Activated T-helper 17 cell treated with anti-CD3 and anti-CD28 coated beads, Interleukin-2, amount 50 U/mL, for 72 hours (primary cell): ENCODE measurements around the gene RSU1. TPM values are rescaled to one million over a fixed set of nuclear protein-coding genes. Genes with fewer than 3 reads are reported as not detected.

ENCODE experiments used
- ATAC-seq: fragments of 150-1000 bp; cut with Tn5 transposase; replicated peaks from 2 replicates; pipeline ENCODE4 v1.10.0; 2021; ENCODE audit warnings: mild to moderate bottlenecking, moderate library complexity
- H3K27ac Mint-ChIP-seq: one replicate; pipeline ENCODE4 v1.8.0; 2022; ENCODE audit warnings: mixed read lengths
- H3K27me3 Mint-ChIP-seq: one replicate; pipeline ENCODE4 v1.8.0; 2022; ENCODE audit warnings: mixed read lengths
- H3K36me3 Mint-ChIP-seq: one replicate; pipeline ENCODE4 v1.8.0; 2022; ENCODE audit warnings: low read depth, mild to moderate bottlenecking, mixed read lengths
- H3K4me1 Mint-ChIP-seq: one replicate; pipeline ENCODE4 v1.8.0; 2022; ENCODE audit warnings: mixed read lengths
- H3K4me3 Mint-ChIP-seq: one replicate; pipeline ENCODE4 v1.8.0; 2022; ENCODE audit warnings: mild to moderate bottlenecking, mixed read lengths
- H3K9me3 Mint-ChIP-seq: one replicate; pipeline ENCODE4 v1.8.0; 2022; ENCODE audit warnings: mixed read lengths
- total RNA-seq, 2 donors: library from RNA; stranded (reverse); gene quantifications; one replicate each; pipeline ENCODE4 v1.2.3, GENCODE V29; 2022

The RSU1 gene
- total RNA-seq, 2 donors from 2014 or later, result 56.1 to 87.8 TPM

- no peaks in the 10 kb centered on the region for H3K27me3 Mint-ChIP-seq
- H3K4me3 Mint-ChIP-seq, result no peak overlapping the region
- no peak for ATAC-seq
- peaks cover 56% of the 10 kb centered on the region for H3K36me3 Mint-ChIP-seq
- peaks cover 10% of the 10 kb centered on the region for H3K9me3 Mint-ChIP-seq
- H3K4me1 Mint-ChIP-seq, result peaks cover 4% of the 10 kb centered on the region
- H3K27ac Mint-ChIP-seq, result no peak overlapping the region
Observed at GRCh38 chr10:16717622-16718395, 99.4 kb downstream of the RSU1 start.

GRCh38 chr10:16716051-16716450, 101.2 kb downstream of the RSU1 start:
- Mint-ChIP-seq H3K4me3 (no peak overlapping the region), H3K27ac (no peak overlapping the region), H3K9me3 (peaks cover 18% of the 10 kb centered on the region), H3K27me3 (no peaks in the 10 kb centered on the region), H3K4me1 (no peaks in the 10 kb centered on the region), H3K36me3 (peaks cover 41% of the 10 kb centered on the region)
- no peak for ATAC-seq

GRCh38 chr10:16713290-16713689, 103.9 kb downstream of the RSU1 start:
- H3K36me3 Mint-ChIP-seq, result peaks cover 22% of the 10 kb centered on the region
- no peak overlapping the region for H3K27ac Mint-ChIP-seq
- no peak for ATAC-seq
- peaks cover 18% of the 10 kb centered on the region for H3K9me3 Mint-ChIP-seq
- H3K27me3 Mint-ChIP-seq, result no peaks in the 10 kb centered on the region
- no peak overlapping the region for H3K4me3 Mint-ChIP-seq
- no peaks in the 10 kb centered on the region for H3K4me1 Mint-ChIP-seq

GRCh38 chr10:16712883-16713282, 104.3 kb downstream of the RSU1 start:
- no peak overlapping the region for H3K27ac Mint-ChIP-seq
- peaks cover 22% of the 10 kb centered on the region for H3K36me3 Mint-ChIP-seq
- peaks cover 18% of the 10 kb centered on the region for H3K9me3 Mint-ChIP-seq
- no peak overlapping the region for H3K4me3 Mint-ChIP-seq
- ATAC-seq, result no peak
- H3K27me3 Mint-ChIP-seq, result no peaks in the 10 kb centered on the region
- H3K4me1 Mint-ChIP-seq, result no peaks in the 10 kb centered on the region

- H3K4me1 Mint-ChIP-seq, result no peaks in the 10 kb centered on the region
- H3K27ac Mint-ChIP-seq, result no peak overlapping the region
- ATAC-seq, result no peak
- H3K27me3 Mint-ChIP-seq, result no peaks in the 10 kb centered on the region
- no peaks in the 10 kb centered on the region for H3K9me3 Mint-ChIP-seq
- H3K36me3 Mint-ChIP-seq, result peaks cover 4% of the 10 kb centered on the region
- H3K4me3 Mint-ChIP-seq, result no peak overlapping the region
Observed at GRCh38 chr10:16700331-16700730, 116.9 kb downstream of the RSU1 start.

- Mint-ChIP-seq H3K36me3 (peaks cover 11% of the 10 kb centered on the region), H3K4me3 (no peak overlapping the region), H3K9me3 (no peaks in the 10 kb centered on the region), H3K27me3 (no peaks in the 10 kb centered on the region), H3K27ac (no peak overlapping the region), H3K4me1 (no peaks in the 10 kb centered on the region)
- no peak for ATAC-seq
Observed at GRCh38 chr10:16699435-16700057, 117.7 kb downstream of the RSU1 start.

- no peaks in the 10 kb centered on the region for H3K9me3 Mint-ChIP-seq
Observed at GRCh38 chr10:16698461-16698860, 118.8 kb downstream of the RSU1 start.

GRCh38 chr10:16690417-16690816, 126.8 kb downstream of the RSU1 start:
- no peak overlapping the region for H3K4me3 Mint-ChIP-seq
- no peaks in the 10 kb centered on the region for H3K4me1 Mint-ChIP-seq
- no peaks in the 10 kb centered on the region for H3K9me3 Mint-ChIP-seq
- H3K27ac Mint-ChIP-seq, result no peak overlapping the region
- H3K27me3 Mint-ChIP-seq, result no peaks in the 10 kb centered on the region
- ATAC-seq, result no peak
- H3K36me3 Mint-ChIP-seq, result peaks cover 59% of the 10 kb centered on the region

More at GRCh38 chr10:16698461-16698860, 118.8 kb downstream of the RSU1 start:
- H3K27ac Mint-ChIP-seq, result no peak overlapping the region
- no peaks in the 10 kb centered on the region for H3K27me3 Mint-ChIP-seq
- ATAC-seq, result no peak
- H3K4me1 Mint-ChIP-seq, result no peaks in the 10 kb centered on the region
- peaks cover 22% of the 10 kb centered on the region for H3K36me3 Mint-ChIP-seq
- no peak overlapping the region for H3K4me3 Mint-ChIP-seq

- Mint-ChIP-seq H3K36me3 (peaks cover 52% of the 10 kb centered on the region), H3K27ac (no peak overlapping the region), H3K27me3 (no peaks in the 10 kb centered on the region), H3K9me3 (no peaks in the 10 kb centered on the region), H3K4me1 (no peaks in the 10 kb centered on the region), H3K4me3 (no peak overlapping the region)
- no peak for ATAC-seq
Observed at GRCh38 chr10:16689696-16690095, 127.5 kb downstream of the RSU1 start.

- H3K9me3 Mint-ChIP-seq, result no peaks in the 10 kb centered on the region
- peaks cover 51% of the 10 kb centered on the region for H3K36me3 Mint-ChIP-seq
- no peaks in the 10 kb centered on the region for H3K27me3 Mint-ChIP-seq
- ATAC-seq, result no peak
- H3K4me3 Mint-ChIP-seq, result no peak overlapping the region
- no peaks in the 10 kb centered on the region for H3K4me1 Mint-ChIP-seq
- no peak overlapping the region for H3K27ac Mint-ChIP-seq
Observed at GRCh38 chr10:16689227-16689626, 128.0 kb downstream of the RSU1 start.

GRCh38 chr10:16686054-16686902, 130.9 kb downstream of the RSU1 start:
- Mint-ChIP-seq H3K4me3 (no peak overlapping the region), H3K9me3 (no peaks in the 10 kb centered on the region), H3K27ac (no peak overlapping the region), H3K4me1 (no peaks in the 10 kb centered on the region), H3K27me3 (no peaks in the 10 kb centered on the region), H3K36me3 (peaks cover 28% of the 10 kb centered on the region)
- ATAC-seq, result no peak

GRCh38 chr10:16685551-16685950, 131.7 kb downstream of the RSU1 start:
- Mint-ChIP-seq H3K27ac (no peak overlapping the region), H3K4me1 (no peaks in the 10 kb centered on the region), H3K4me3 (no peak overlapping the region), H3K9me3 (no peaks in the 10 kb centered on the region), H3K36me3 (peaks cover 24% of the 10 kb centered on the region), H3K27me3 (no peaks in the 10 kb centered on the region)
- ATAC-seq, result no peak

- H3K9me3 Mint-ChIP-seq, result no peaks in the 10 kb centered on the region
- peak; percentile 65 for ATAC-seq
- no peak overlapping the region for H3K4me3 Mint-ChIP-seq
- H3K27me3 Mint-ChIP-seq, result no peaks in the 10 kb centered on the region
- H3K27ac Mint-ChIP-seq, result no peak overlapping the region
- H3K36me3 Mint-ChIP-seq, result peaks cover 40% of the 10 kb centered on the region
- peaks cover 6% of the 10 kb centered on the region for H3K4me1 Mint-ChIP-seq
Observed at GRCh38 chr10:16681521-16681920, 135.7 kb downstream of the RSU1 start.

- H3K4me3 Mint-ChIP-seq, result no peak overlapping the region
- H3K9me3 Mint-ChIP-seq, result no peaks in the 10 kb centered on the region
- peaks cover 6% of the 10 kb centered on the region for H3K4me1 Mint-ChIP-seq
- no peaks in the 10 kb centered on the region for H3K27me3 Mint-ChIP-seq
- no peak for ATAC-seq
- H3K27ac Mint-ChIP-seq, result no peak overlapping the region
- peaks cover 48% of the 10 kb centered on the region for H3K36me3 Mint-ChIP-seq
Observed at GRCh38 chr10:16679511-16679910, 137.7 kb downstream of the RSU1 start.
